B cell (primary cell): ENCODE measurements around the gene AEBP2. TPM values are rescaled to one million over a fixed set of nuclear protein-coding genes. Genes with fewer than 3 reads are reported as not detected.
"Not testable (repeated sequence)": the region's sequence is repeated elsewhere in the genome, so short reads cannot be mapped to it uniquely, and the experiment has no call there.

Experiments used
- ATAC-seq: fragments of 200-7000 bp; cut with Tn5 transposase; one replicate; pipeline ENCODE4 v1.10.0; 2021; ENCODE audit warnings: low read depth, mild to moderate bottlenecking, moderate number of reproducible peaks, moderate library complexity
- CTCF ChIA-PET: fragments of 350-600 bp; sonication (Branson Sonifier 250); formaldehyde crosslinking; loops from one replicate; lab custom pipeline; 2021; ENCODE audit warnings: antibody characterized with exemption, inconsistent platforms; lab: Charles Lee
- POLR2A ChIA-PET: fragments of 350-600 bp; sonication (Branson Sonifier 250); formaldehyde crosslinking; loops from one replicate; lab custom pipeline; 2021; ENCODE audit warnings: antibody characterized with exemption; lab: Charles Lee
- DNase-seq: peaks from one replicate; pipeline ENCODE4 v3.0.0; 2013
- H2AFZ ChIP-seq: 2 replicates; pipeline ENCODE4 v1.6.1; 2012; ENCODE audit warnings: mild to moderate bottlenecking, low read depth, low read length; ENCODE audit not compliant: insufficient read depth, poor library complexity, severe bottlenecking
- H3K27ac ChIP-seq, 2 donors: 1 replicate in 1 of 2; 2 replicates in 1 of 2; pipeline ENCODE4 v1.5.1; 2012 to 2013; ENCODE audit warnings: low read length in 2 of 2, mild to moderate bottlenecking in 2 of 2, moderate library complexity in 1 of 2
- H3K27me3 ChIP-seq, 4 experiments: fragments of 200-600 bp in 1 of 4; sonication (generic) in 1 of 4; replicated peaks in 1 of 4; 1 replicate in 2 of 4; 2 replicates in 2 of 4; pipeline versions ENCODE4 v1.6.1 to v1.7.0; 2013 to 2016; ENCODE audit warnings: low read length in 3 of 4, mild to moderate bottlenecking in 2 of 4, mixed read lengths in 1 of 4, moderate library complexity in 1 of 4; ENCODE audit not compliant: insufficient read depth in 4 of 4, control insufficient read depth in 3 of 4; ENCODE audit errors: control extremely low read depth in 1 of 4
- H3K36me3 ChIP-seq, 2 experiments: replicated peaks in 1 of 2; 1 replicate in 1 of 2; 2 replicates in 1 of 2; pipeline versions ENCODE4 v1.6.1 to v1.7.1; 2013; ENCODE audit warnings: low read length in 1 of 2; ENCODE audit not compliant: insufficient read depth in 2 of 2, control insufficient read depth in 1 of 2; ENCODE audit errors: control extremely low read depth in 1 of 2, extremely low read depth in 1 of 2
- H3K4me1 ChIP-seq, 2 donors: fragments of 200-600 bp in 1 of 2; sonication (generic) in 1 of 2; 1 replicate in 1 of 2; 2 replicates in 1 of 2; pipeline versions ENCODE4 v1.5.1 to v1.6.1; 2013 to 2017; ENCODE audit warnings: low read length in 2 of 2; ENCODE audit not compliant: control insufficient read depth in 2 of 2, insufficient read depth in 2 of 2
- H3K4me2 ChIP-seq: replicated peaks from 2 replicates; pipeline ENCODE3; 2012; ENCODE audit warnings: mild to moderate bottlenecking, low read depth, low read length; ENCODE audit not compliant: poor library complexity, severe bottlenecking
- H3K4me3 ChIP-seq, 5 experiments: fragments of 200-600 bp in 1 of 5; sonication (generic) in 1 of 5; 1 replicate in 3 of 5; 2 replicates in 2 of 5; pipeline versions ENCODE4 v1.5.1 to v1.7.0; 2011 to 2016; ENCODE audit warnings: low read length in 4 of 5, mild to moderate bottlenecking in 4 of 5, low read depth in 2 of 5, control low read depth in 1 of 5, moderate library complexity in 1 of 5; ENCODE audit not compliant: insufficient read depth in 1 of 5; ENCODE audit errors: control extremely low read depth in 1 of 5, extremely low read depth in 1 of 5
- H3K79me2 ChIP-seq: fragments of 200-600 bp; sonication (generic); one replicate; pipeline ENCODE4 v1.6.0; 2016; ENCODE audit warnings: low read length; ENCODE audit not compliant: control insufficient read depth, insufficient read depth
- H3K9ac ChIP-seq: fragments of 200-600 bp; sonication (generic); 2 replicates; pipeline ENCODE4 v1.6.1; 2017; ENCODE audit warnings: mild to moderate bottlenecking, low read length, moderate library complexity
- H3K9me3 ChIP-seq, 3 donors: one replicate each; pipeline versions ENCODE4 v1.6.1 to v1.7.1; 2013; ENCODE audit warnings: low read length in 2 of 3; ENCODE audit not compliant: control insufficient read depth in 2 of 3, insufficient read depth in 1 of 3; ENCODE audit errors: control extremely low read depth in 1 of 3
- H4K20me1 ChIP-seq: 2 replicates; pipeline ENCODE4 v1.6.0; 2012; ENCODE audit warnings: mild to moderate bottlenecking, low read length; ENCODE audit not compliant: insufficient read depth, control insufficient read depth, poor library complexity, severe bottlenecking
- H3K27ac Mint-ChIP-seq: one replicate; pipeline ENCODE4 v1.8.0; 2021; ENCODE audit warnings: mixed read lengths
- H3K27me3 Mint-ChIP-seq: one replicate; pipeline ENCODE4 v1.8.0; 2021; ENCODE audit warnings: mixed read lengths
- H3K4me1 Mint-ChIP-seq: one replicate; pipeline ENCODE4 v1.8.0; 2021; ENCODE audit warnings: mixed read lengths
- H3K4me3 Mint-ChIP-seq: one replicate; pipeline ENCODE4 v1.8.0; 2021; ENCODE audit warnings: mixed read lengths
- H3K9me3 Mint-ChIP-seq: one replicate; pipeline ENCODE4 v1.8.0; 2022; ENCODE audit warnings: mixed read lengths; ENCODE audit not compliant: insufficient read depth
- CTCF ChIP-seq: fragments of 200-600 bp; IDR thresholded peaks from one replicate; pipeline ENCODE4 v1.8.0; 2022; ENCODE audit warnings: antibody characterized with exemption, mild to moderate bottlenecking
- EZH2 ChIP-seq: IDR thresholded peaks from 2 replicates; pipeline ENCODE4 v1.6.1; 2012; ENCODE audit warnings: borderline replicate concordance, low read depth, mild to moderate bottlenecking, moderate library complexity, low read length; ENCODE audit not compliant: insufficient read depth, poor library complexity, severe bottlenecking
- WGBS: methylation state at CpG from one replicate; pipeline ENCODE4 v1.1.5; 2013; ENCODE audit warnings: missing lambda C conversion rate; ENCODE audit not compliant: insufficient coverage; 5-methylcytosine and 5-hydroxymethylcytosine counted together
- intact Hi-C: fragments of 100-400 bp; cut with micrococcal nuclease; formaldehyde crosslinking; loops from one replicate; pipeline ENCODE4 v1.10.0; 2022
- polyA plus RNA-seq: library from polyadenylated mRNA; depleted of rRNA; stranded (reverse); fragments of >200 nt; gene quantifications from 2 replicates; pipeline ENCODE4 v1.2.3, GENCODE V29; 2012
- total RNA-seq, 2 donors: library from RNA; stranded (reverse); fragments of 120-200 nt in 1 of 2; gene quantifications; 1 replicate in 1 of 2; 2 replicates in 1 of 2; pipeline versions ENCODE4 v1.2.3 to v1.2.4, GENCODE V29; 2013 to 2022

The AEBP2 gene
- total and polyA plus RNA-seq, 2 donors (not counting 1 experiment from before 2014, with no cell fraction given): 12.1 to 67.8 TPM

DNA sequence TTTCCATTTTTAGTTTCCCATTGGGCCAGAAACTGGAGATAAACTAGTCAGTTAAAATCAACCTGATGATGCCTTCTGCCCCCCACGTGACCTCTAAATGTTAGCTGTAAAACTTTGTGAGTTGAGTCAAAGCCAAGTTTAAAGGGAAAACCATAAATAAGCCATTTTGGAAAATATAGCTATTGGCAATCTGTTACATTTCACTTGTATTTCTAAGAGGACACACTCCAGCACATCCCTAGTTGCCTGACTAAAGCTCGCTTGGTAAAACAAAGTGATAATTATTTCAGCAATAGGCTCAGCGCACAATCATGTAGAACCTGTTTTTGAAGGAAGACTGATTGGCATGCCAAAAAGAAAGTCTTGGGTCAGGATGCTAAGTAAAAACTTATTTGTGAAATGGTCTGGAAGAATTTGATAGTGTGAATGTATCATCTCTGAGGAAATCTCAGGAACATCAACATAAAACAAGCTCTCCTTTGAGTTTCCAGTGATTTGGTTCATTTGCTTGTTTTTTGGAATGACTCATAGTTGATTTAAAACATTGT, 49.2 kb upstream of the AEBP2 start:
- Histone ChIP-seq H3K9ac (no peak overlapping the region), H3K9me3 (no peaks in the 10 kb centered on the region), H2AFZ (no peak overlapping the region), H3K27me3 (no peaks in the 10 kb centered on the region), H3K4me1 (no peaks in the 10 kb centered on the region), H3K36me3 (no peaks in the 10 kb centered on the region), H3K4me3 (no peak overlapping the region), H3K4me2 (no peak overlapping the region), H3K79me2 (no peaks in the 10 kb centered on the region), H3K27ac (no peak overlapping the region), H4K20me1 (no peaks in the 10 kb centered on the region)
- WGBS: 100% methylated on average over 1 of the region's 3 CpGs
- CTCF ChIA-PET: no interaction called here
- ATAC-seq: no peak
- POLR2A ChIA-PET: no interaction called here
- Mint-ChIP-seq H3K4me3 (no peak overlapping the region), H3K27me3 (peaks cover 3% of the 10 kb centered on the region), H3K9me3 (no peaks in the 10 kb centered on the region), H3K27ac (no peak overlapping the region), H3K4me1 (no peaks in the 10 kb centered on the region)
- intact Hi-C loops: no loop called here
- TF ChIP-seq EZH2 (no peak), CTCF (no peak)
- no peak for DNase-seq

DNA sequence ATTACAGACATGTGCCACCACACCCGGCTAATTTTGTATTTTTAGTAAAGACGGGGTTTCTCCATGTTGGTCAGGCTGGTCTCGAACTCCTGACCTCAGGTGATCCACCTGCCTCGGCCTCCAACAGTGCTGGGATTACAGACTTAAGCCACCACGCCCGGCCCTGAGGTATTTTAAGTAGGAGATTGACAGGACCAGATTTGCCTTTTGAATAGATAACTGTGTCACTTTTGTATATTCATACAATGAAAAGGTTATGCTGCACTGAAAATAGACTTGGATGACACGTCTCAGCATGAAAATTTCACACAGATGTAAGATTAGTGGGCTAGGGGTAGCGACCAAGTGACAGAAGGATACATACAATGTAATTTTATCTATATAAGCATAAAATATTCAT, 46.6 kb upstream of the AEBP2 start:
- intact Hi-C loops, POLR2A ChIA-PET, H3K27ac Mint-ChIP-seq, DNase-seq, H3K27me3 ChIP-seq, H3K9me3 Mint-ChIP-seq, H3K27me3 Mint-ChIP-seq, H3K9ac ChIP-seq, H3K4me1 ChIP-seq, ATAC-seq, H3K4me2 ChIP-seq, H3K36me3 ChIP-seq, CTCF ChIA-PET, H2AFZ ChIP-seq, H3K9me3 ChIP-seq, H3K79me2 ChIP-seq, H3K27ac ChIP-seq, H4K20me1 ChIP-seq, H3K4me1 Mint-ChIP-seq, H3K4me3 Mint-ChIP-seq, H3K4me3 ChIP-seq: not testable (repeated sequence)
- WGBS: 100% methylated on average over 1 of the region's 8 CpGs
